AG08396 (cell line): ENCODE data around the gene MN1.

Experiments
- DNase-seq: peaks from one replicate; pipeline ENCODE4 v3.0.0; 2012; ENCODE audit warnings: low spot score, mixed read lengths

Gene MN1

GRCh38 chr22:27827604-27828587 lies 26.3 kb upstream of the MN1 start:
- DNase-seq = no peak

- no peak for DNase-seq
Observed at GRCh38 chr22:27825174-27825573, 23.6 kb upstream of the MN1 start.

GRCh38 chr22:27823221-27823620 lies 21.7 kb upstream of the MN1 start:
- DNase-seq = no peak

GRCh38 chr22:27820896-27821866 lies 19.6 kb upstream of the MN1 start:
- no peak for DNase-seq

GRCh38 chr22:27816552-27816951 lies 15.0 kb upstream of the MN1 start:
- DNase-seq = no peak

GRCh38 chr22:27815826-27816530 lies 14.4 kb upstream of the MN1 start:
- DNase-seq = no peak

GRCh38 chr22:27814993-27815392 lies 13.4 kb upstream of the MN1 start:
- DNase-seq = no peak

- no peak for DNase-seq
Observed at GRCh38 chr22:27811778-27812177, 10.2 kb upstream of the MN1 start.

- DNase-seq = peak; percentile 84
Observed at GRCh38 chr22:27810609-27811151, 9.1 kb upstream of the MN1 start.

- no peak for DNase-seq
Observed at GRCh38 chr22:27809700-27810608, 8.4 kb upstream of the MN1 start.

- DNase-seq = no peak
Observed at GRCh38 chr22:27809226-27809603, 7.7 kb upstream of the MN1 start.

- no peak for DNase-seq
Observed at GRCh38 chr22:27808451-27809225, 7.1 kb upstream of the MN1 start.

GRCh38 chr22:27805841-27806240 lies 4.3 kb upstream of the MN1 start:
- DNase-seq = no peak

GRCh38 chr22:27804470-27805297 lies 3.1 kb upstream of the MN1 start:
- DNase-seq = peak; percentile 83

- no peak for DNase-seq
Observed at GRCh38 chr22:27803841-27804415, 2.4 kb upstream of the MN1 start.

GRCh38 chr22:27802346-27803073 lies 954 bp upstream of the MN1 start:
- no peak for DNase-seq

GRCh38 chr22:27801202-27801615 lies 347 bp downstream of the MN1 start:
- peak; percentile 67 for DNase-seq
